ENCODE results near the gene HSPH1. TPM values are rescaled to one million over a fixed set of nuclear protein-coding genes. Genes with fewer than 3 reads are reported as not detected.

HSPH1 gene
- total RNA-seq, 6 experiments from 2014 or later: 94.6 to 153 (median 104) TPM

GRCh38 chr13:31204592-31204991 is 42.9 kb upstream of the HSPH1 start:
- no peaks in the 10 kb centered on the region for H3K9me3 Mint-ChIP-seq

GRCh38 chr13:31201341-31202031 is 39.8 kb upstream of the HSPH1 start:
- Mint-ChIP-seq H3K4me1 (ENCODE audit: low read depth) (peaks cover 49% of the 10 kb centered on the region), H3K36me3 (ENCODE audit: low read depth) (no peaks in the 10 kb centered on the region), H3K27ac (peak overlapping the region; percentile 62), H3K4me3 (peak overlapping the region; percentile 82), H3K9me3 (no peaks in the 10 kb centered on the region), H3K27me3 (ENCODE audit: insufficient read depth) (no peaks in the 10 kb centered on the region)
- TF ChIP-seq, protein P1, sequence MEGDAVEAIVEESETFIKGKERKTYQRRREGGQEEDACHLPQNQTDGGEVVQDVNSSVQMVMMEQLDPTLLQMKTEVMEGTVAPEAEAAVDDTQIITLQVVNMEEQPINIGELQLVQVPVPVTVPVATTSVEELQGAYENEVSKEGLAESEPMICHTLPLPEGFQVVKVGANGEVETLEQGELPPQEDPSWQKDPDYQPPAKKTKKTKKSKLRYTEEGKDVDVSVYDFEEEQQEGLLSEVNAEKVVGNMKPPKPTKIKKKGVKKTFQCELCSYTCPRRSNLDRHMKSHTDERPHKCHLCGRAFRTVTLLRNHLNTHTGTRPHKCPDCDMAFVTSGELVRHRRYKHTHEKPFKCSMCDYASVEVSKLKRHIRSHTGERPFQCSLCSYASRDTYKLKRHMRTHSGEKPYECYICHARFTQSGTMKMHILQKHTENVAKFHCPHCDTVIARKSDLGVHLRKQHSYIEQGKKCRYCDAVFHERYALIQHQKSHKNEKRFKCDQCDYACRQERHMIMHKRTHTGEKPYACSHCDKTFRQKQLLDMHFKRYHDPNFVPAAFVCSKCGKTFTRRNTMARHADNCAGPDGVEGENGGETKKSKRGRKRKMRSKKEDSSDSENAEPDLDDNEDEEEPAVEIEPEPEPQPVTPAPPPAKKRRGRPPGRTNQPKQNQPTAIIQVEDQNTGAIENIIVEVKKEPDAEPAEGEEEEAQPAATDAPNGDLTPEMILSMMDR (IDR thresholded peaks at IDR 0.05): no peak
- DNase-seq: peak; percentile 12

More at GRCh38 chr13:31204592-31204991, 42.9 kb upstream of the HSPH1 start:
- Mint-ChIP-seq H3K36me3 (ENCODE audit: low read depth) (no peaks in the 10 kb centered on the region), H3K27me3 (ENCODE audit: insufficient read depth) (no peaks in the 10 kb centered on the region), H3K27ac (no peak overlapping the region; the same call in 1 of the 2 replicates), H3K4me1 (ENCODE audit: low read depth) (peaks cover 56% of the 10 kb centered on the region), H3K4me3 (no peak overlapping the region)
- DNase-seq: peak; percentile 68
- TF ChIP-seq, protein P1 (IDR thresholded peaks at IDR 0.05): no peak

DNA sequence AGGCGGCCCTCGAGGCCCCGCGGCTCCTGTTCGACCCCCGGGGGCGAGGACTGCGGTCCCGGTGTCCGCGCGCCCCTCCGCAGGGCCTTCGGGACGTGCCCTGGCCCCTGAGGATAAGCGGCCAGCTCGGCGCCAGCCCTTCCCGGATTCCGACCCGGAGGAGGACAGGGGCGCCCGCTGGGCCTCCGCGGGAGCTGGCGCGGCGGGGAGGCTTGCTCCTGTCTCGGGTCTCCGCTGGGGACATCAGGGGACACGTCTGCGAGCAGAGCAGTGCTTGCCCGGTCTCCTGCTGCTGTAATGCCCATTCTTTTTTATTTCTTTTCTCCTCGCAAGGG is 38.9 kb upstream of the HSPH1 start:
- H3K9me3 Mint-ChIP-seq: no peaks in the 10 kb centered on the region
- no peaks in the 10 kb centered on the region for H3K27me3 Mint-ChIP-seq (ENCODE audit: insufficient read depth)
- H3K27ac Mint-ChIP-seq: peak overlapping the region; percentile 62
- peak overlapping the region; percentile 82 for H3K4me3 Mint-ChIP-seq
- TF ChIP-seq, protein P1 (IDR thresholded peaks at IDR 0.05): no peak
- peaks cover 49% of the 10 kb centered on the region for H3K4me1 Mint-ChIP-seq (ENCODE audit: low read depth)
- no peaks in the 10 kb centered on the region for H3K36me3 Mint-ChIP-seq (ENCODE audit: low read depth)
- peak; percentile 5 for DNase-seq

DNA sequence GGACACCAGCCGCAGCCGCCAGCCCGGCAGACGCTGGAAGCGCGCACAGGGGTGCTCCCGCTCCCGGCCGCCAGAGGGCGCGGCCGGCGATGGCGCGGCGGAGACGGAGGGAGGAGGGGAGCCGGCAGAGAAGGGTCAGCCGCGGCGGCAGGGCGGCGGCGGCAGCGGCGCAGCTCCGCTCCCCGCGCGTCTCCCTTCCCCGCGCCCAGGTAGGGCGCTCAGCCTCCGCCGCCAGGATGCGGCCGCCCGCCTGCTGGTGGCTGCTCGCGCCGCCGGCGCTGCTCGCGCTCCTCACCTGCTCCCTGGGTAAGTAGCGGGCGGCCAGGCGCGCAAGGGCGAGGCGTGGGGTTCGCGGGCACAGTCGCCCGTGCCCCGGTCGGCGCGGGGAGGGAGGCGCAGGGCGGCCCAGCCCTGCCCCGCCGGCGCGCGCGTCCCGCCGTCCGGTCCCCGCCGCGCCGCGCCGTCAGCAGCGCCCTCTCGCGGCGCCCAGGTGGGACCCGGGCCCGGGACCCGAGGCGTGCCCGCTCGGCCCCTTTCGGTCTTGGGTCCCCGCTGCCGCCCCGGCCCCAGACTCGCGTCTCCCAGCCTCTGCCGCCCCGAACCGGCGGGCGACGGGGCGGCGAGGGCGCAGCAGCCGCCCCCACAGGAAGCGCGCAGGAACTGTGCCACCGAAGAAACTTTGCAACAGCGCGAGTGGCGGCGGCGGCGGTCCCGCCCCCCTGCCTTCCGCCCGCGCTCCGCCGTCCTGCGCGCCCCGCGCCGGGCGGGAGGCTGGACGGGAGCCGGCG is 38.3 kb upstream of the HSPH1 start, which contains the start of gene B3GLCT:
TSS of gene B3GLCT (plus strand) at position 127 of the 788 bp plus-strand sequence. CDS start at position 237, 110 bp downstream.
- no peaks in the 10 kb centered on the region for H3K36me3 Mint-ChIP-seq (ENCODE audit: low read depth)
- no peaks in the 10 kb centered on the region for H3K9me3 Mint-ChIP-seq
- peak within 1 kb of the TSS; percentile 62 for H3K27ac Mint-ChIP-seq
- TF ChIP-seq, protein P1 (IDR thresholded peaks at IDR 0.05): peak; percentile 93
- H3K27me3 Mint-ChIP-seq (ENCODE audit: insufficient read depth): no peaks in the 10 kb centered on the region
- H3K4me1 Mint-ChIP-seq (ENCODE audit: low read depth): peaks cover 47% of the 10 kb centered on the region
- H3K4me3 Mint-ChIP-seq: peak within 1 kb of the TSS; percentile 82
- peak; percentile 48 for DNase-seq

DNA sequence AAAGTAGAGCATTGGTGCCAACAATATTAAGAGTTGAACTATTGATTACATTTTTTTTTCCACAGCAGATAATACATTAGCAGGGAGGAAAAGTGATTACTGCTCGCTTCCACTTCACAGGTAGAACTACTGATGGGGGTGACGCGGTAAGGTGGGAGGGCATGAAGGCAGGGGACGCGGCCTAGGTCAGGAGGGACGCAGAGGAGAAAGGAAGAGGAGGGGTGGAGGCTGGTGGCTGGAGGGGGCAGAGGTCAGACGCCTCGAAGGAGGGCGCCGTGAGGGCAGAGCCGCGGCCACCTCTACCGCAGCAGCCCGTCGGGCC is 37.8 kb upstream of the HSPH1 start:
- H3K36me3 Mint-ChIP-seq (ENCODE audit: low read depth): no peaks in the 10 kb centered on the region
- no peak for DNase-seq
- H3K27ac Mint-ChIP-seq: peak overlapping the region; percentile 42
- TF ChIP-seq, protein P1 (IDR thresholded peaks at IDR 0.05): no peak
- no peaks in the 10 kb centered on the region; the same call in 1 of the 2 replicates for H3K27me3 Mint-ChIP-seq (ENCODE audit: insufficient read depth)
- peaks cover 42% of the 10 kb centered on the region for H3K4me1 Mint-ChIP-seq (ENCODE audit: low read depth)
- no peaks in the 10 kb centered on the region for H3K9me3 Mint-ChIP-seq
- peak overlapping the region; percentile 82 for H3K4me3 Mint-ChIP-seq

Measured in HFFc6 (cell line).